ENCODE data around the gene TUBA4B. TPM values are rescaled to one million over a fixed set of nuclear protein-coding genes. Genes with fewer than 3 reads are reported as not detected.

Gene TUBA4B
- total RNA-seq, 1 donor from 2014 or later, result not detected

DNA sequence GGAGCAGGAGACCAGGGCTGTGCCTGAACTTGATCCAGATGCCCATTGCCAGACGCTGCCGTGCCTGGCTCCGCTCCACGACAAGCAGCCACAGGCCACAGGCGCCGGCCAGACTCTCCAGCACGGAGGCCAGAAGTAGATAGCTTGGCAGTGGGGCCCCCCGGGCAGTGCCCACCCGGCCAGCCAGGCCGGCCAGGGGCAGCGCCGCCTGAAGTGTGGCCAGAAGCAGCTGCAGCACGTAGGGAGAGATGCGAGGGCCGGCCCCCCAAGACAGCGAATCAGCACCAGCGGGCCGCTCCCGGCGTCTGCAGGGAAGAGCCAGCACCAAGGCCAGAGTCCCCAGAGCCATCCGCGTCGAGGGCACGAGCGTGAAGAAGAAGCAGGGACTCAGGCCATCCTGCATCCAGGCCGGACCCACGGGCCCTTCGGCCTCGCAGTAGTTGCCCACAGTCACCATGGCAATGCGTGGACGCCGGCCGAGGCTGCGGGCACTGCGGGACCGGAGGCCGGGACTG, 34.8 kb upstream of the TUBA4B start:
- peaks cover 32 to 49% (median 35%) of the 10 kb centered on the region in 3 donors for H3K4me1 ChIP-seq (ENCODE audit: control insufficient read depth in 3 of 3, insufficient read depth in 3 of 3, low read length in 3 of 3)
- H3K36me3 ChIP-seq (ENCODE audit: control insufficient read depth in 3 of 3, insufficient read depth in 3 of 3, low read length in 3 of 3), result peaks cover 56 to 70% (median 65%) of the 10 kb centered on the region in 3 donors
- peak overlapping the region; percentile 75 to 88 (median 79) for H3K4me3 ChIP-seq (ENCODE audit: low read length in 3 of 3)
- peak overlapping the region; percentile 66 to 89 (median 80) for H3K9ac ChIP-seq (ENCODE audit: low read depth in 1 of 3, low read length in 3 of 3)
- H3K27me3 ChIP-seq (ENCODE audit: control insufficient read depth in 3 of 3, insufficient read depth in 3 of 3, low read length in 3 of 3), result no peaks in the 10 kb centered on the region
- peak overlapping the region; percentile 93 for H3K27ac ChIP-seq (ENCODE audit: low read depth, low read length)
- H3K9me3 ChIP-seq (ENCODE audit: control insufficient read depth in 3 of 3, low read length in 3 of 3), result no peaks in the 10 kb centered on the region

DNA sequence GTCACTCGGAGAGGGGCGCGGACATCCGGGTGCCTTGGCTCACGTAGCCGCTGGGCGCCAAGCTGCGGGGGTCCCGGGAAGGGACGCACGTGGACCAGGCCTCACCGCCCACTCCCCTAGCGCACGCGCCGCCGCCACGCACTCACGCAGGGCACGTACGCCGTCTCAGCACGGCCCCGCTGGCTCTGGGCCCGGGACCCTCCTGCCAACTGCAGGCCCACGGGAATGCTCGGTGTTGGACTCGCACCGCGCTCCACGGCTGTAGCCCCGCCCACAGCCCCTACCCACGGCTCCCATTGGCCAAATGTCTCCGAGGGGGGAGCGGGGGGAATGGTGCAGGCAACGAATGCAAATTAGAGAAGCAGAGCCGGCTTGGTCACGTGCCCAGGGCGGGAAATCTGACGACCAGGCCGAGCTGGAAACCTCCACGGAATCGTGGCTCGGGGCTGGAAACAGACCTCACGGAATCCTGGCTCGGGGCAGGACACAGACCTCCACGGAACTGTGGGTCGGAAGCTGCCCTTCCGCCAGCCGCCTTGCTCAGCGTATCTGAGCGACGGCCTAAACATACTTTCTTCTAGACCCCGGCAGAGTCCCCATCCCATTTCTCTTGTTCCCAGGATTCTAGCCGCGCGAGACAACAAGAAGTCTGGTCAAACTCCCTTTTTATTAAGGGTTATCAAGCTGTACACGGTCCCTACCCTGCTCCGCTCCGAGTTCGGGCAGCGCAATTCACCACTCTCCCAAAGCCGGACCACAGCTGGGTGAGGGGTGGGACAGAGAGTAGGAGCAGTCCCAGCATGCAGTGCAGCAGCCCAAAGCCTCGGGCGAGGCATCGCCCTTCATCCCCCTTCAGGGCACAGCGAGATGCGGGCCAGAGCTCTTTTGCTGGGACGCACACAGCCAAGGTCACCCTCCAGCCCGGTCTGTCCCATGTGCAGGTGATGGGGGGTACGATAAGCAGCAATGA, 34.0 kb upstream of the TUBA4B start, which contains the start of gene ABCB6:
TSS of gene ABCB6 (minus strand) at position 227 of the 970 bp plus-strand sequence. CDS start 285 bp downstream, outside the sequence.
- Histone ChIP-seq H3K27ac (ENCODE audit: low read depth, low read length) (peak within 1 kb of the TSS; percentile 93), H3K4me3 (ENCODE audit: low read length in 3 of 3) (peak within 1 kb of the TSS; percentile 75 to 88 (median 79)), H3K36me3 (ENCODE audit: control insufficient read depth in 3 of 3, insufficient read depth in 3 of 3, low read length in 3 of 3) (peaks cover 56 to 70% (median 65%) of the 10 kb centered on the region in 3 donors), H3K9ac (ENCODE audit: low read depth in 1 of 3, low read length in 3 of 3) (peak within 1 kb of the TSS; percentile 73 to 89 (median 80)), H3K9me3 (ENCODE audit: control insufficient read depth in 3 of 3, low read length in 3 of 3) (no peaks in the 10 kb centered on the region), H3K4me1 (ENCODE audit: control insufficient read depth in 3 of 3, insufficient read depth in 3 of 3, low read length in 3 of 3) (peaks cover 32 to 49% (median 35%) of the 10 kb centered on the region in 3 donors), H3K27me3 (ENCODE audit: control insufficient read depth in 3 of 3, insufficient read depth in 3 of 3, low read length in 3 of 3) (no peaks in the 10 kb centered on the region)

DNA sequence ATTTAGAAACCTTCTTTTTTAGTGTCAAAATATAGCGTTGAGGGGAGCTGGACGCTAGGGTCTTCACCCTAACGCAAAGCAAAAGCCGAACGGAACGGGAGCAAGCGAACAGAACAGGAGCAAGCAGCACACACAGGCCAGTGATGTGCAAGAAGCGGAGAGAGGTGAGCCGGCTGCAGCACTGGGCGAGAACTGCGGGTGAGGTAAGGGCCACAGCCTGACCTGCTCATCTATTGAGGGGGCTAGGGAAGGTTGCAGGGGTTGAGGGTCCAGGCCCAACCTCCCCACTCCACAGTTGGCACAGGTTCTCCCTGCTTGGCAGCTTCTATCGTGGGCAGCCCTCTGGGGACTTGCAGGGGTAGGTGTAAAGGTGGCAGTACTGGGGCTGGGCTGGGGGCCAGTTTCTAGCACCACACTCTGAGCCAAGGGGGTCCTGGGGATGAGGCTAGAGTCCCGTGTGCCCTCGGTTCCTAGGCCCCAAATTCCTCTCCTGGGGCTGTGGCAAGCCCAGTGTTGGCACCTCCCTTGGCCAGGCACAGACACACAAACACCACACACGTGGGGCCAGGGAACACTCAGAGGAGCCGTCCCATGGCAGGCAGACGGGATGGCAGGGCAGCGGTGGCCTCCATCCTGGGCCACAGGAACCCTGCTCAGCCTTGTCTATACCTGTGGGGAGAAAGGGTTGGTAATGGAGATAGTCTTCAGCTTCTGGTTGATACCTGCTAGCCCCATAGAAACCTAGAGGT, 33.1 kb upstream of the TUBA4B start:
- no peaks in the 10 kb centered on the region for H3K9me3 ChIP-seq (ENCODE audit: control insufficient read depth in 3 of 3, low read length in 3 of 3)
- H3K9ac ChIP-seq (ENCODE audit: low read depth in 1 of 3, low read length in 3 of 3), result peak overlapping the region in 2 of 3 donors; percentile 73 to 89
- H3K36me3 ChIP-seq (ENCODE audit: control insufficient read depth in 3 of 3, insufficient read depth in 3 of 3, low read length in 3 of 3), result peaks cover 57 to 70% (median 65%) of the 10 kb centered on the region in 3 donors
- no peaks in the 10 kb centered on the region for H3K27me3 ChIP-seq (ENCODE audit: control insufficient read depth in 3 of 3, insufficient read depth in 3 of 3, low read length in 3 of 3)
- H3K4me3 ChIP-seq (ENCODE audit: low read length in 3 of 3), result peak overlapping the region in 1 of 3 donors; percentile 79
- peaks cover 32 to 49% (median 35%) of the 10 kb centered on the region in 3 donors for H3K4me1 ChIP-seq (ENCODE audit: control insufficient read depth in 3 of 3, insufficient read depth in 3 of 3, low read length in 3 of 3)
- H3K27ac ChIP-seq (ENCODE audit: low read depth, low read length), result peak overlapping the region; percentile 93

DNA sequence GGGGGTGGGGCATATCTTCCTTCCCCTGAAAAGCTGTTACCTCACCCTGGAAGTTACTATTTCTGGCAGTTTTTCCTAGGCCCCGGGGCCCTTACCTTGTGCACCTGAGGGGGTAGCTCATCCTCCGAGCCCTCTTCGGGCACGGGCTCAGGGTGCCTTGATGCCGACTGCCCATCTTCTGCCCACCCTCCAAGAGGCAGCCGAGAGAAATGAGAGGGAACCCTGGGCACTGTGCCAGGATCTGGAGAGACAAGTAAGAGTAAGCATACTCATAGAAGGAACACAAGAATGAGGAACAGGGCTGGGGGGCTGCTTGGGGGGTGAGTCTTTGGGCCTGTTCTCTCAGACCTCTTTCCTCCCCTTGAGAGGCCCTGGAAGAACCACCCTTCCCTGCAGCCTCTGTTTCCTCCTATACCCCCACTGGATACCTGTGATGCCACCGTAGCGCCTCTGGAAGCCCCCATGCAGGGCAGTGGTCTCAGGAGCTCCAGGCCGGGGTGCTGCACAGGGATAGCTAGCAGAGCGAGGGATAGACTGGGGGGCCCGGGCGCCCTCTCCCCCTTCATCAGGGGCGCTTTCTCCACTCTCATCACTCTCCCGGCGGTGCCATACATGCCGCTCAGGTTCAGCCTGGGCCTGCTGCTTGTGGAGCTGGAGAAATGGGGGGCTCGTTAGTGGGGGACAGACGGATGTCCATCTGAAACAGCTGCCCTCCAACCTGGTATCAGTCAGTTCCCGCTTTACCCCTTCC, 32.2 kb upstream of the TUBA4B start:
- H3K36me3 ChIP-seq (ENCODE audit: control insufficient read depth in 3 of 3, insufficient read depth in 3 of 3, low read length in 3 of 3), result peaks cover 63 to 70% (median 65%) of the 10 kb centered on the region in 3 donors
- H3K27me3 ChIP-seq (ENCODE audit: control insufficient read depth in 3 of 3, insufficient read depth in 3 of 3, low read length in 3 of 3), result no peaks in the 10 kb centered on the region
- H3K4me1 ChIP-seq (ENCODE audit: control insufficient read depth in 3 of 3, insufficient read depth in 3 of 3, low read length in 3 of 3), result peaks cover 32 to 48% (median 35%) of the 10 kb centered on the region in 3 donors
- H3K9ac ChIP-seq (ENCODE audit: low read depth in 1 of 3, low read length in 3 of 3), result no peak overlapping the region
- H3K4me3 ChIP-seq (ENCODE audit: low read length in 3 of 3), result no peak overlapping the region
- no peaks in the 10 kb centered on the region for H3K9me3 ChIP-seq (ENCODE audit: control insufficient read depth in 3 of 3, low read length in 3 of 3)
- no peak overlapping the region for H3K27ac ChIP-seq (ENCODE audit: low read depth, low read length)

DNA sequence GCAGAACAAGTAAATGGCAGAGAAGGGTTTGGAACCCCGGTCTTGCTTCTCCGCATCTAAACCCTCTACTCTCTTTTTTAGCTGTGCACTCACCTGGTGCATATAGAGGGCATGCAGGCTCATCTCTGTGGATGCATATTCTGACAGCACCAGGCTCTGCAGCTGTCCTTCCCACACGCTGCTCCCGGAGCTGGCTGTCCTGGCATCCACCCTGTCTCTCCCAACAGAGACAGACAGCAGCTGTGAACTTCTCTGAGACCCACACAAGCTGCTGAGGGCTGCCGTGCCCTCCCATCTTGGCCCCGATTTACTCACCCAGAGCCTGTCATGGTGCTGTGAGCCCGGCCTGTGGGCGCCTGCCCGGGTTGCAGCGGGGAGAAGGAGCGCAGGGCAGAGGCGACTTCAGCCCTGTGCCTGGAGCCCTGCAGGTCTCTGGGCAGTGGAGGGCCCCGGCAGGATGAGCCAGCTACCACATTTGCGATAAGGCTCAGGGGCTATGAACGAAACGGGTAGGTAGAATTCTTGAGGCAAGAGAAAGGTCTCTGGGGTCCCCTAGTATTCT, 31.0 kb upstream of the TUBA4B start:
- Histone ChIP-seq H3K9ac (ENCODE audit: low read depth in 1 of 3, low read length in 3 of 3) (peak overlapping the region in 1 of 3 donors; percentile 25), H3K4me3 (ENCODE audit: low read length in 3 of 3) (no peak overlapping the region), H3K27ac (ENCODE audit: low read depth, low read length) (no peak overlapping the region)

DNA sequence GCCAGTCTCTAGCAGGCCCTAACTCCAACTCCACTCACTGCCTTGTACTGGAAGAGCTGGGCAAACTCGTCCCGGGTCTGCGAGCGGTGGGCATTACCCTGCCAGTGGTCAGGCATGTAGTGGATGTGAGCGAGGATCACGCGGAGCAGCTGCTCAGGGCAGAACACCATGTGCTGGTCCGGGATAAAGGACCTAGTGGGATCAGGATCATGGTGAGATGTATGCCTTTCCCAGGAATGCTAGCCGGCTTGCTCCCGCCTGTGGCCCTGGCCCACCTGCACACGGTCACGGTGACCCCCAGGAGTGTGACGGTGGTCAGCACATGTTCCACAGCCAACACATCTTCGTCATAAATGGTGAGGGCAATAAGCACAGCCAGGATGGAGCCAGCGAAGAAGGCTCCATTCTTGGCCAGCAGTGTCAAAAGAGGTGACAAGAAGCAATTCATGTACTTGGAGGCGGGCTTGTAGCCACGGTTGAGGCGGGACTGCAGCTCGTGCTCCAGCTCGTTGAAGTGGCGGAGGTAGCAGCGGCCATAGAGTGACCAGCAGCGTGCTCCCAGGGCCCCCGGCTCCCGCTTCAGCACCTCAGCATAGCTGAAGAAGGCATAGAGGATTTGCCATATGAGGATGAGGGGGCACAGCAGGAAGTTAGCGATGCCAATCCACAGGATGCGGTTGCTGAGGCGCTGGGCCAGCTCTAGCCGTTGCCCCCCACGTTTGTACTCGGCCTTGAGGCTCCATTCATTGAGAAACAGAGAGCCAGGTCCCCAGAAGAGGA, 29.0 kb upstream of the TUBA4B start:
- peak overlapping the region in 1 of 3 donors; percentile 1 for H3K9ac ChIP-seq (ENCODE audit: low read depth in 1 of 3, low read length in 3 of 3)
- H3K4me3 ChIP-seq (ENCODE audit: low read length in 3 of 3), result no peak overlapping the region
- peaks cover 28 to 37% (median 30%) of the 10 kb centered on the region in 3 donors for H3K4me1 ChIP-seq (ENCODE audit: control insufficient read depth in 3 of 3, insufficient read depth in 3 of 3, low read length in 3 of 3)
- peaks cover 65 to 69% (median 69%) of the 10 kb centered on the region in 3 donors for H3K36me3 ChIP-seq (ENCODE audit: control insufficient read depth in 3 of 3, insufficient read depth in 3 of 3, low read length in 3 of 3)
- no peaks in the 10 kb centered on the region for H3K27me3 ChIP-seq (ENCODE audit: control insufficient read depth in 3 of 3, insufficient read depth in 3 of 3, low read length in 3 of 3)
- no peaks in the 10 kb centered on the region for H3K9me3 ChIP-seq (ENCODE audit: control insufficient read depth in 3 of 3, low read length in 3 of 3)
- H3K27ac ChIP-seq (ENCODE audit: low read depth, low read length), result no peak overlapping the region

More for the DNA sequence above, 31.0 kb upstream of the TUBA4B start:
- no peaks in the 10 kb centered on the region for H3K27me3 ChIP-seq (ENCODE audit: control insufficient read depth in 3 of 3, insufficient read depth in 3 of 3, low read length in 3 of 3)
- H3K36me3 ChIP-seq (ENCODE audit: control insufficient read depth in 3 of 3, insufficient read depth in 3 of 3, low read length in 3 of 3), result peaks cover 58 to 69% (median 69%) of the 10 kb centered on the region in 3 donors
- peaks cover 27 to 36% (median 27%) of the 10 kb centered on the region in 3 donors for H3K4me1 ChIP-seq (ENCODE audit: control insufficient read depth in 3 of 3, insufficient read depth in 3 of 3, low read length in 3 of 3)
- no peaks in the 10 kb centered on the region for H3K9me3 ChIP-seq (ENCODE audit: control insufficient read depth in 3 of 3, low read length in 3 of 3)

DNA sequence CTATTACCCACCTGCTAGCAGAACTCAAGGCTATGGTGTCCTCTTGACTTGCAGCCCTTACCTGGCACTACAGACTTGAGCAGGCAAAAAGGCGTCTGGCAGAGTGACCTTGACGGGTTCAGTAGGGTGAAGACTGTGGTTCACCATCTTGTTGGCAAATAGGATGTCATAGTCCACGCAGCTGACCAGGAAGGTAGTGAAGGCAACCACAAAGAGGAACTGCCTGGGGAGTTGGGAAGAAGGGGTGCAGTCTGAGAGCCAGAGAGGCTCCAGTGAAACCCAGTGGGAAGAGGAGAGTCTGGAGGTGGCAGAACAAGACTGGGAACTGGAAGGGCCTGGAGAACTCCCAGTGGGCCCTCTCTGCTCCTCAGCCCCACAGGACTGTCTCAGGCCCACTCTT, 27.7 kb upstream of the TUBA4B start:
- Histone ChIP-seq H3K4me3 (ENCODE audit: low read length in 3 of 3) (no peak overlapping the region), H3K27ac (ENCODE audit: low read depth, low read length) (no peak overlapping the region), H3K9ac (ENCODE audit: low read depth in 1 of 3, low read length in 3 of 3) (no peak overlapping the region), H3K27me3 (ENCODE audit: control insufficient read depth in 3 of 3, insufficient read depth in 3 of 3, low read length in 3 of 3) (no peaks in the 10 kb centered on the region), H3K9me3 (ENCODE audit: control insufficient read depth in 3 of 3, low read length in 3 of 3) (no peaks in the 10 kb centered on the region), H3K36me3 (ENCODE audit: control insufficient read depth in 3 of 3, insufficient read depth in 3 of 3, low read length in 3 of 3) (peaks cover 58 to 62% (median 61%) of the 10 kb centered on the region in 3 donors), H3K4me1 (ENCODE audit: control insufficient read depth in 3 of 3, insufficient read depth in 3 of 3, low read length in 3 of 3) (peaks cover 18 to 30% (median 19%) of the 10 kb centered on the region in 3 donors)

DNA sequence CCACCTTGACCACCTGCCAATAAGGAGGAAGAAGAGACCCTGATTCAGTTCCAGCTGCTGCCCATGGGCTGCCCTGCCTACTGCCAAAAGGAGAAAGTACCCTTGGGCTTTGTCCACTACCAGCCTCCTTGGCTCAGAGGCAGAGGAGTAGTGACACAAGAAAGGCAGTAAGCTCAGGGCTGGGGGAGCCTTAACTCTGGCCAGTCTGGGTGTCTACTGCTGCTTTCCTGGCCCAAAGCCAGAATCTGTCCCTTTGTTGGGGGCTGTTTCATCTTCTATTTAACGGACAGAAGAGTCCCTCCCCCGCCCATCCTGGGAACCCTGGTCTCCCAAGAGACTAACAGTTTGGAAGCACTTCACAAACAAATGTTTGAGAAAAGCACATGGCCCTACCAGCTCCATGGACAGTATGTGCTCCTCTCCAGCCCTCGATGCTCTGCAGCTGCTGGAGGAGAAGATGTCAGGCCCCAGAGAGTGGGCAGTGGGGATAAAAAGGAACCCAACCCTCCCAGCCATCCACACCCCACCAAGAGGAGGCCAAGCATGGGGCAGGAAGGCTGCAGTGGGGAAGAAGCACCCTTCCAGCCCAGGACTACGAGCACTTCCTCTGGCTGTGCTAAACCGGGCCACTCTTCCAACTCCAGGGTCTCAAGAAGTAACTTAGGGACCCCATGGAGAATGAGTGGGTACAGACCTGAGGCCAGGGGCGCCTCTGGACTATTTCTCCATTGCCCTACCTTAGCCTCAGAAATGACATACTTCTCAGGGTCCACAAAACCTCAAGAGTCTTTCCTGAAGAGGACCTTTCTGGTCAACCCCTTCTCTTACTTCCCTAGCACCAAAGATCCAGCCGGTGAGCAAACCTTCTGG, 24.8 kb upstream of the TUBA4B start:
- Histone ChIP-seq H3K27me3 (ENCODE audit: control insufficient read depth in 3 of 3, insufficient read depth in 3 of 3, low read length in 3 of 3) (no peaks in the 10 kb centered on the region), H3K36me3 (ENCODE audit: control insufficient read depth in 3 of 3, insufficient read depth in 3 of 3, low read length in 3 of 3) (peaks cover 42 to 54% (median 52%) of the 10 kb centered on the region in 3 donors), H3K9me3 (ENCODE audit: control insufficient read depth in 3 of 3, low read length in 3 of 3) (no peaks in the 10 kb centered on the region), H3K9ac (ENCODE audit: low read depth in 1 of 3, low read length in 3 of 3) (peak overlapping the region; percentile 91 to 98 (median 96)), H3K27ac (ENCODE audit: low read depth, low read length) (peak overlapping the region; percentile 93), H3K4me1 (ENCODE audit: control insufficient read depth in 3 of 3, insufficient read depth in 3 of 3, low read length in 3 of 3) (peaks cover 23 to 30% (median 25%) of the 10 kb centered on the region in 3 donors), H3K4me3 (ENCODE audit: low read length in 3 of 3) (peak overlapping the region; percentile 88 to 91 (median 90))
